HEK293 (cell line): ENCODE measurements around the gene LMTK3.

ENCODE experiments used
- CTCF ChIA-PET: fragments of 350-600 bp; formaldehyde crosslinking; extraction: SDS; loops from one replicate; lab custom pipeline; 2021; ENCODE audit warnings: antibody characterized with exemption; lab: Yijun Ruan, JAX
- POLR2A ChIA-PET: fragments of 300-600 bp; formaldehyde crosslinking; extraction: SDS; loops from one replicate; lab custom pipeline; 2020; ENCODE audit warnings: antibody characterized with exemption, inconsistent platforms; lab: Yijun Ruan, JAX
- H3K27ac ChIP-seq: fragments of 200-500 bp; sonication (Bioruptor generic); 2 replicates; pipeline ENCODE4 v1.5.1; 2014; ENCODE audit warnings: low read depth, low read length, control low read depth, inconsistent platforms; ENCODE audit errors: extremely low read depth
- H3K36me3 ChIP-seq, 2 experiments: fragments of 200-500 bp in 1 of 2; sonication (Bioruptor generic) in 1 of 2; 1 replicate in 1 of 2; 2 replicates in 1 of 2; pipeline ENCODE4 v1.5.1; 2014 to 2017; ENCODE audit warnings: inconsistent platforms in 2 of 2, low read length in 2 of 2; ENCODE audit not compliant: control insufficient read depth in 2 of 2, insufficient read depth in 1 of 2
- H3K4me1 ChIP-seq: fragments of 200-500 bp; sonication (Bioruptor generic); 2 replicates; pipeline ENCODE4 v1.5.1; 2014; ENCODE audit warnings: mild to moderate bottlenecking, low read length, inconsistent platforms; ENCODE audit not compliant: control insufficient read depth, insufficient read depth
- H3K4me3 ChIP-seq: 2 replicates; pipeline ENCODE4 v1.5.1; 2011; ENCODE audit warnings: low read depth, mild to moderate bottlenecking, control low read depth, low read length, moderate library complexity
- H3K9me3 ChIP-seq: fragments of 200-500 bp; sonication (Bioruptor generic); 2 replicates; pipeline ENCODE4 v1.5.1; 2014; ENCODE audit warnings: low read depth, low read length, inconsistent platforms; ENCODE audit not compliant: control insufficient read depth, insufficient read depth
- GLI2 ChIP-seq: fragments of 450-650 bp; formaldehyde crosslinking; IDR thresholded peaks from 2 replicates; pipeline ENCODE4; 2017; ENCODE audit warnings: missing biosample characterization, missing genetic modification characterization, low read depth, borderline replicate concordance
- GLIS2 ChIP-seq: fragments of 450-650 bp; formaldehyde crosslinking; IDR thresholded peaks from 2 replicates; pipeline ENCODE4 v1.5.1; 2016; ENCODE audit warnings: missing biosample characterization, missing genetic modification characterization
- KLF16 ChIP-seq: fragments of 450-650 bp; formaldehyde crosslinking; IDR thresholded peaks from 2 replicates; pipeline ENCODE4 v1.5.1; 2017; ENCODE audit warnings: missing biosample characterization, missing genetic modification characterization
- KLF7 ChIP-seq: fragments of 450-650 bp; formaldehyde crosslinking; IDR thresholded peaks from 2 replicates; pipeline ENCODE4 v1.5.1; 2016; ENCODE audit warnings: missing biosample characterization, missing genetic modification characterization, borderline replicate concordance
- MEIS1 ChIP-seq: sonication (generic); formaldehyde crosslinking; IDR thresholded peaks from 2 replicates; pipeline ENCODE4 v1.8.1; 2022; ENCODE audit warnings: missing genetic modification reagents, mild to moderate bottlenecking, borderline replicate concordance
- SCRT1 ChIP-seq: fragments of 450-650 bp; formaldehyde crosslinking; IDR thresholded peaks from 2 replicates; pipeline ENCODE4 v1.5.1; 2016; ENCODE audit warnings: missing biosample characterization, missing genetic modification characterization, borderline replicate concordance
- SCRT2 ChIP-seq: fragments of 450-650 bp; formaldehyde crosslinking; IDR thresholded peaks from 2 replicates; pipeline ENCODE4 v1.5.1; 2016; ENCODE audit warnings: missing biosample characterization, missing genetic modification characterization
- ZNF10 ChIP-seq: fragments of 450-650 bp; formaldehyde crosslinking; IDR thresholded peaks from 2 replicates; pipeline ENCODE4 v1.5.1; 2017; ENCODE audit warnings: missing biosample characterization, missing genetic modification characterization
- ZNF138 ChIP-seq: fragments of 450-650 bp; formaldehyde crosslinking; IDR thresholded peaks from 2 replicates; pipeline ENCODE4 v1.5.1; 2016; ENCODE audit warnings: missing biosample characterization, missing genetic modification characterization, borderline replicate concordance
- ZNF175 ChIP-seq: fragments of 450-650 bp; formaldehyde crosslinking; IDR thresholded peaks from 2 replicates; pipeline ENCODE4 v1.5.1; 2016; ENCODE audit warnings: missing biosample characterization, missing genetic modification characterization
- ZNF223 ChIP-seq: fragments of 450-650 bp; formaldehyde crosslinking; IDR thresholded peaks from 2 replicates; pipeline ENCODE4 v1.5.1; 2016; ENCODE audit warnings: missing biosample characterization, missing genetic modification characterization
- ZNF248 ChIP-seq: fragments of 450-650 bp; formaldehyde crosslinking; IDR thresholded peaks from 2 replicates; pipeline ENCODE4 v1.5.1; 2017; ENCODE audit warnings: missing biosample characterization, missing genetic modification characterization
- ZNF510 ChIP-seq: fragments of 450-650 bp; formaldehyde crosslinking; IDR thresholded peaks from 2 replicates; pipeline ENCODE4 v1.5.1; 2018; ENCODE audit warnings: mild to moderate bottlenecking, missing genetic modification characterization, missing biosample characterization; ENCODE audit not compliant: insufficient replicate concordance
- ZNF530 ChIP-seq: fragments of 450-650 bp; formaldehyde crosslinking; IDR thresholded peaks from 2 replicates; pipeline ENCODE4 v1.5.1; 2016; ENCODE audit warnings: low read depth, missing biosample characterization, missing genetic modification characterization
- ZNF548 ChIP-seq: fragments of 450-650 bp; formaldehyde crosslinking; IDR thresholded peaks from 2 replicates; pipeline ENCODE4 v1.5.1; 2016; ENCODE audit warnings: missing biosample characterization, missing genetic modification characterization
- ZNF623 ChIP-seq: fragments of 450-650 bp; formaldehyde crosslinking; IDR thresholded peaks from 2 replicates; pipeline ENCODE4 v1.5.1; 2016; ENCODE audit warnings: missing biosample characterization, missing genetic modification characterization
- ZNF629 ChIP-seq: fragments of 450-650 bp; formaldehyde crosslinking; IDR thresholded peaks from 2 replicates; pipeline ENCODE4 v1.5.1; 2017; ENCODE audit warnings: missing biosample characterization, missing genetic modification characterization
- ZNF664 ChIP-seq: fragments of 450-650 bp; formaldehyde crosslinking; IDR thresholded peaks from 2 replicates; pipeline ENCODE4 v1.5.1; 2016; ENCODE audit warnings: missing biosample characterization, missing genetic modification characterization
- ZNF677 ChIP-seq: fragments of 450-650 bp; IDR thresholded peaks from 2 replicates; pipeline ENCODE4 v1.5.0; 2018; ENCODE audit warnings: missing biosample characterization, mild to moderate bottlenecking, missing genetic modification characterization, moderate library complexity
- ZNF707 ChIP-seq: fragments of 450-650 bp; formaldehyde crosslinking; IDR thresholded peaks from 2 replicates; pipeline ENCODE4 v1.5.1; 2016; ENCODE audit warnings: missing biosample characterization, missing genetic modification characterization
- ZNF830 ChIP-seq: fragments of 450-650 bp; IDR thresholded peaks from 2 replicates; pipeline ENCODE4 v1.5.0; 2018; ENCODE audit warnings: missing biosample characterization, missing genetic modification characterization, low read depth, mild to moderate bottlenecking, moderate library complexity
- ZNF843 ChIP-seq: fragments of 450-650 bp; formaldehyde crosslinking; IDR thresholded peaks from 2 replicates; pipeline ENCODE4 v1.5.1; 2016; ENCODE audit warnings: missing biosample characterization, missing genetic modification characterization
- ZSCAN16 ChIP-seq: fragments of 450-650 bp; formaldehyde crosslinking; IDR thresholded peaks from 2 replicates; pipeline ENCODE4 v1.5.1; 2016; ENCODE audit warnings: missing biosample characterization, missing genetic modification characterization
- TF ChIP-seq, protein P1 (sequence below): fragments of 450-650 bp; formaldehyde crosslinking; IDR thresholded peaks from 2 replicates; pipeline ENCODE4 v1.5.1; 2016; ENCODE audit warnings: missing biosample characterization, missing genetic modification characterization
- TF ChIP-seq, protein P2 (sequence below): fragments of 450-650 bp; formaldehyde crosslinking; IDR thresholded peaks from 2 replicates; pipeline ENCODE4 v1.5.1; 2017; ENCODE audit warnings: missing biosample characterization, missing genetic modification characterization
- TF ChIP-seq, protein P3 (sequence below): fragments of 450-650 bp; formaldehyde crosslinking; IDR thresholded peaks from 2 replicates; pipeline ENCODE4 v1.5.1; 2016; ENCODE audit warnings: missing biosample characterization, missing genetic modification characterization
- TF ChIP-seq, protein P4 (sequence below): fragments of 450-650 bp; formaldehyde crosslinking; IDR thresholded peaks from 2 replicates; pipeline ENCODE4 v1.5.1; 2017; ENCODE audit warnings: missing biosample characterization, missing genetic modification characterization

Gene LMTK3

DNA sequence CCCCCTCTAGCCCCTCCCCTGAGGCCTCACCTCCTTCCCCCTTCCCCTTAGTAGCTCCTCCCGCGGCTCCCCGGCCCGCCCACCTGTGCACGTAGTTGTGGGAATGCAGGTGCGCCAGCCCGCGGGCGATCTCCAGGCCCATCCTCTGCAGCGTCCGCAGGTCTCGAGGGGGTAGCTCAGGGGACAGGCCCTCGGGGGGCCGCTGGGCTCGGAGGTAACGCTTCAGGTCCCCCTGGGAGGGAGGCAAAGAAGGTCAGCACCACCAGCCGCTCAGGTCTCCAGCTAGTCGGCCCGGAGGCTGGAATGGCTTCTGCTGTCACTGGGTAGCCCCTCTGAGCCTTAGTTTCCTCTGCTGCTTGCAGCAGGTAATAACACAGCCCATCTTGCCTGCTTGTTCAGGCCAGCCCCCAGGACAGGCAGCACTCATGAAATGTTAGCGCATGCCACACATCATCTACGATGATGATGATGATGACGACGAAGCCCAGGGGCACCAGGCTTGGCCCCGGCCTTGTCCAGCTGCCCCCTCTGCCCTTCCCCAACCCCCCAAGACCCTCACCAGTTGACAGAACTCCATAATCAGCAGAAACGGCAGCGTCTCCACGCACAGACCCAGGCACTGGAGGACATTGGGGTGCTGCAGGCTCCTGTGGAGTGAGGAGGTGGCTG lies 9.2 kb downstream of the LMTK3 start (continued):
- TF ChIP-seq, protein P1, sequence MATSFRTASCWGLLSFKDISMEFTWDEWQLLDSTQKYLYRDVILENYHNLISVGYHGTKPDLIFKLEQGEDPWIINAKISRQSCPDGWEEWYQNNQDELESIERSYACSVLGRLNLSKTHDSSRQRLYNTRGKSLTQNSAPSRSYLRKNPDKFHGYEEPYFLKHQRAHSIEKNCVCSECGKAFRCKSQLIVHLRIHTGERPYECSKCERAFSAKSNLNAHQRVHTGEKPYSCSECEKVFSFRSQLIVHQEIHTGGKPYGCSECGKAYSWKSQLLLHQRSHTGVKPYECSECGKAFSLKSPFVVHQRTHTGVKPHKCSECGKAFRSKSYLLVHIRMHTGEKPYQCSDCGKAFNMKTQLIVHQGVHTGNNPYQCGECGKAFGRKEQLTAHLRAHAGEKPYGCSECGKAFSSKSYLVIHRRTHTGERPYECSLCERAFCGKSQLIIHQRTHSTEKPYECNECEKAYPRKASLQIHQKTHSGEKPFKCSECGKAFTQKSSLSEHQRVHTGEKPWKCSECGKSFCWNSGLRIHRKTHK (tag by site-specific recombination) = no peak
- TF ChIP-seq ZSCAN16 (tag by site-specific recombination) = no peak
- peak; percentile 87 for TF ChIP-seq GLIS2 (tag by site-specific recombination)

DNA sequence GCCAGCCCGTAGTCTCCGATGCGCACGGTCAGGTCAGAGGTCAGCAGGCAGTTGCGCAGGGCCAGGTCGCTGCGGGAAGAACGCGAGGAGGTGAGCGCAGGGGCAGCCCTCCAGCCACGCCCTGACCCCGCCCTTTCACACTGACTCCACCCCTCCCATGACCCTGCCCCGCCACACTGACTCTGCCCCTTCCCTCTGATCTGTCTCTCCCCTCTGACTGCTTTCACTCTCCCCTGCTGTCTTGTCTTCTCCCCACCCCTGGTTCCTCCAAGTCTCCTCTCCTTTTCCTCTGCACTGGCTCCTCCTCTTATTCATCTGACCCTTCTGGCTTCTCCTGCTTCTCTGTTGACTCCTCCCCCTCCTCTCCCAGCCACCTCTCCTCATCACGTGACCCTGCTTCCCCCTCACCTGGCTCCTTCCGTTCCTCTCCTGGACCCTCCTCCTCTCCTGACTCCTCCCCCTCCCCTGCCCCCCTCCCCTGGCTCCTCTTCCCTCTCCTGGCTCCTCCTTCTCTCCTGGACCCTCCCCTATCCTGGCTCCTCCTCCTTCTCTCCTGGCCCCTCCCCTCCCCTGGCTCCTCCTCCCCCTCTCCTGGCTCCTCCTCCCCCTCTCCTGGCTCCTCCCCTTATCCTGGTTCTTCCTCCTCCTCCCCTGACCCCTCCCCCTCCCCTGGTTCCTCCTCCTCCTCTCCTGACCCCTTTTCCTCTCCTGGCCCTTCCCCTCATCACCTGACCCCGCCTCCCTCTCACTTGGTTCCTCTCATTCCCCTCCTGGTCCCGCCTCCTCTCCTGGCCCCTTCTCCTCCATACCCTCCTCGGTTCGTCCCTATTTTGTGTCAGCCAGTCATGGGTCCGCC lies 9.9 kb downstream of the LMTK3 start:
- CTCF ChIA-PET = interaction anchor here (0.6 to 1.8 kb wide), 10 partner anchors 8 to 686 kb away, joined by 3 to 17 read pairs (median 4); no protein-coding TSS in a partner anchor
- Histone ChIP-seq H3K36me3 (no peaks in the 10 kb centered on the region), H3K27ac (no peak overlapping the region; the same call in 1 of the 2 replicates), H3K4me1 (peaks cover 3% of the 10 kb centered on the region; the same call in 1 of the 2 replicates), H3K9me3 (no peaks in the 10 kb centered on the region), H3K4me3 (peak overlapping the region; percentile 21)
- POLR2A ChIA-PET = interaction anchor here (0.6 to 1.2 kb wide), 14 partner anchors 8 to 1388 kb away, joined by 3 to 20 read pairs (median 4); partner anchors contain the start of genes RPL18, SPHK2, SYNGR4 and TMEM143
- TF ChIP-seq ZNF623 (no peak), SCRT2 (no peak), ZNF223 (tag by site-specific recombination) (no peak), ZNF510 (no peak), SCRT1 (no peak), ZNF548 (tag by site-specific recombination) (no peak), KLF16 (tag by site-specific recombination) (no peak), ZNF677 (no peak), ZNF664 (tag by site-specific recombination) (no peak), ZNF175 (tag by site-specific recombination) (no peak), ZNF138 (tag by site-specific recombination) (no peak), MEIS1 (CRISPR knock-in tag) (no peak), ZNF248 (tag by site-specific recombination) (no peak), ZNF10 (tag by site-specific recombination) (peak; percentile 59; the same call in 1 of the 2 replicates), ZNF530 (tag by site-specific recombination) (no peak), KLF7 (tag by site-specific recombination) (peak; percentile 70; the same call in 1 of the 2 replicates), ZNF830 (tag by site-specific recombination) (no peak), ZNF629 (tag by site-specific recombination) (no peak), ZNF843 (peak; percentile 47; the same call in 1 of the 2 replicates), ZNF707 (tag by site-specific recombination) (no peak), GLI2 (tag by site-specific recombination) (no peak)
- TF ChIP-seq, protein P2, sequence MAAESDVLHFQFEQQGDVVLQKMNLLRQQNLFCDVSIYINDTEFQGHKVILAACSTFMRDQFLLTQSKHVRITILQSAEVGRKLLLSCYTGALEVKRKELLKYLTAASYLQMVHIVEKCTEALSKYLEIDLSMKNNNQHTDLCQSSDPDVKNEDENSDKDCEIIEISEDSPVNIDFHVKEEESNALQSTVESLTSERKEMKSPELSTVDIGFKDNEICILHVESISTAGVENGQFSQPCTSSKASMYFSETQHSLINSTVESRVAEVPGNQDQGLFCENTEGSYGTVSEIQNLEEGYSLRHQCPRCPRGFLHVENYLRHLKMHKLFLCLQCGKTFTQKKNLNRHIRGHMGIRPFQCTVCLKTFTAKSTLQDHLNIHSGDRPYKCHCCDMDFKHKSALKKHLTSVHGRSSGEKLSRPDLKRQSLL = no peak
- TF ChIP-seq, protein P3, sequence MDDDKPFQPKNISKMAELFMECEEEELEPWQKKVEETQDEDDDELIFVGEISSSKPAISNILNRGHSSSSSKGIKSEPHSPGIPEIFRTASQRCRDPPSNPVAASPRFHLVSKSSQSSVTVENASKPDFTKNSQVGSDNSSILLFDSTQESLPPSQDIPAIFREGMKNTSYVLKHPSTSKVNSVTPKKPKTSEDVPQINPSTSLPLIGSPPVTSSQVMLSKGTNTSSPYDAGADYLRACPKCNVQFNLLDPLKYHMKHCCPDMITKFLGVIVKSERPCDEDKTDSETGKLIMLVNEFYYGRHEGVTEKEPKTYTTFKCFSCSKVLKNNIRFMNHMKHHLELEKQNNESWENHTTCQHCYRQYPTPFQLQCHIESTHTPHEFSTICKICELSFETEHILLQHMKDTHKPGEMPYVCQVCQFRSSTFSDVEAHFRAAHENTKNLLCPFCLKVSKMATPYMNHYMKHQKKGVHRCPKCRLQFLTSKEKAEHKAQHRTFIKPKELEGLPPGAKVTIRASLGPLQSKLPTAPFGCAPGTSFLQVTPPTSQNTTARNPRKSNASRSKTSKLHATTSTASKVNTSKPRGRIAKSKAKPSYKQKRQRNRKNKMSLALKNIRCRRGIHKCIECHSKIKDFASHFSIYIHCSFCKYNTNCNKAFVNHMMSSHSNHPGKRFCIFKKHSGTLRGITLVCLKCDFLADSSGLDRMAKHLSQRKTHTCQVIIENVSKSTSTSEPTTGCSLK (tag by site-specific recombination) = no peak
- TF ChIP-seq, protein P4, sequence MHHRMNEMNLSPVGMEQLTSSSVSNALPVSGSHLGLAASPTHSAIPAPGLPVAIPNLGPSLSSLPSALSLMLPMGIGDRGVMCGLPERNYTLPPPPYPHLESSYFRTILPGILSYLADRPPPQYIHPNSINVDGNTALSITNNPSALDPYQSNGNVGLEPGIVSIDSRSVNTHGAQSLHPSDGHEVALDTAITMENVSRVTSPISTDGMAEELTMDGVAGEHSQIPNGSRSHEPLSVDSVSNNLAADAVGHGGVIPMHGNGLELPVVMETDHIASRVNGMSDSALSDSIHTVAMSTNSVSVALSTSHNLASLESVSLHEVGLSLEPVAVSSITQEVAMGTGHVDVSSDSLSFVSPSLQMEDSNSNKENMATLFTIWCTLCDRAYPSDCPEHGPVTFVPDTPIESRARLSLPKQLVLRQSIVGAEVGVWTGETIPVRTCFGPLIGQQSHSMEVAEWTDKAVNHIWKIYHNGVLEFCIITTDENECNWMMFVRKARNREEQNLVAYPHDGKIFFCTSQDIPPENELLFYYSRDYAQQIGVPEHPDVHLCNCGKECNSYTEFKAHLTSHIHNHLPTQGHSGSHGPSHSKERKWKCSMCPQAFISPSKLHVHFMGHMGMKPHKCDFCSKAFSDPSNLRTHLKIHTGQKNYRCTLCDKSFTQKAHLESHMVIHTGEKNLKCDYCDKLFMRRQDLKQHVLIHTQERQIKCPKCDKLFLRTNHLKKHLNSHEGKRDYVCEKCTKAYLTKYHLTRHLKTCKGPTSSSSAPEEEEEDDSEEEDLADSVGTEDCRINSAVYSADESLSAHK (tag by site-specific recombination) = no peak
